ENCODE measurements around the gene SLC38A9.

Gene SLC38A9

GRCh38 chr5:55594671-55595070, 117.5 kb downstream of the SLC38A9 start:
- Histone ChIP-seq H3K27ac (no peak overlapping the region), H3K27me3 (ENCODE audit: insufficient read depth, low read depth, severe bottlenecking) (no peaks in the 10 kb centered on the region), H3K36me3 (no peaks in the 10 kb centered on the region), H3K4me3 (ENCODE audit: low read depth, low read length) (no peak overlapping the region), H3K9me3 (ENCODE audit: severe bottlenecking) (no peaks in the 10 kb centered on the region)
- no peak for DNase-seq
- TF ChIP-seq CTCF (IDR thresholded peaks at IDR 0.05; ENCODE audit: low read depth, low read length), result no peak

- no peaks in the 10 kb centered on the region for H3K9me3 ChIP-seq (ENCODE audit: severe bottlenecking)
- H3K36me3 ChIP-seq, result no peaks in the 10 kb centered on the region
- no peak overlapping the region for H3K27ac ChIP-seq
- no peak overlapping the region for H3K4me3 ChIP-seq (ENCODE audit: low read depth, low read length)
- TF ChIP-seq CTCF (IDR thresholded peaks at IDR 0.05; ENCODE audit: low read depth, low read length), result no peak
- H3K27me3 ChIP-seq (ENCODE audit: insufficient read depth, low read depth, severe bottlenecking), result no peaks in the 10 kb centered on the region
- peak; percentile 51 for DNase-seq
These were observed 119.0 kb downstream of the SLC38A9 start for GRCh38 chr5:55593115-55593472.

GRCh38 chr5:55592388-55593114, 119.6 kb downstream of the SLC38A9 start:
- Histone ChIP-seq H3K27me3 (ENCODE audit: insufficient read depth, low read depth, severe bottlenecking) (no peaks in the 10 kb centered on the region), H3K27ac (no peak overlapping the region), H3K9me3 (ENCODE audit: severe bottlenecking) (no peaks in the 10 kb centered on the region), H3K4me3 (ENCODE audit: low read depth, low read length) (no peak overlapping the region), H3K36me3 (no peaks in the 10 kb centered on the region)
- no peak for TF ChIP-seq CTCF (IDR thresholded peaks at IDR 0.05; ENCODE audit: low read depth, low read length)
- no peak for DNase-seq

GRCh38 chr5:55591686-55592085, 120.4 kb downstream of the SLC38A9 start:
- no peak for DNase-seq
- Histone ChIP-seq H3K4me3 (ENCODE audit: low read depth, low read length) (no peak overlapping the region), H3K9me3 (ENCODE audit: severe bottlenecking) (no peaks in the 10 kb centered on the region), H3K27me3 (ENCODE audit: insufficient read depth, low read depth, severe bottlenecking) (no peaks in the 10 kb centered on the region), H3K36me3 (no peaks in the 10 kb centered on the region), H3K27ac (no peak overlapping the region)
- no peak for TF ChIP-seq CTCF (IDR thresholded peaks at IDR 0.05; ENCODE audit: low read depth, low read length)

- Histone ChIP-seq H3K27me3 (ENCODE audit: insufficient read depth, low read depth, severe bottlenecking) (no peaks in the 10 kb centered on the region), H3K9me3 (ENCODE audit: severe bottlenecking) (no peaks in the 10 kb centered on the region), H3K27ac (no peak overlapping the region), H3K4me3 (ENCODE audit: low read depth, low read length) (no peak overlapping the region), H3K36me3 (no peaks in the 10 kb centered on the region)
- no peak for DNase-seq
- TF ChIP-seq CTCF (IDR thresholded peaks at IDR 0.05; ENCODE audit: low read depth, low read length), result no peak
These were observed 126.9 kb downstream of the SLC38A9 start for GRCh38 chr5:55585206-55585610.
